Stromal cell of bone marrow (primary cell): ENCODE data around the gene TNKS2.

Experiments used
- DNase-seq: peaks from one replicate; pipeline ENCODE4 v3.0.0-alpha.2; 2012; ENCODE audit warnings: low read depth

TNKS2 gene

DNA sequence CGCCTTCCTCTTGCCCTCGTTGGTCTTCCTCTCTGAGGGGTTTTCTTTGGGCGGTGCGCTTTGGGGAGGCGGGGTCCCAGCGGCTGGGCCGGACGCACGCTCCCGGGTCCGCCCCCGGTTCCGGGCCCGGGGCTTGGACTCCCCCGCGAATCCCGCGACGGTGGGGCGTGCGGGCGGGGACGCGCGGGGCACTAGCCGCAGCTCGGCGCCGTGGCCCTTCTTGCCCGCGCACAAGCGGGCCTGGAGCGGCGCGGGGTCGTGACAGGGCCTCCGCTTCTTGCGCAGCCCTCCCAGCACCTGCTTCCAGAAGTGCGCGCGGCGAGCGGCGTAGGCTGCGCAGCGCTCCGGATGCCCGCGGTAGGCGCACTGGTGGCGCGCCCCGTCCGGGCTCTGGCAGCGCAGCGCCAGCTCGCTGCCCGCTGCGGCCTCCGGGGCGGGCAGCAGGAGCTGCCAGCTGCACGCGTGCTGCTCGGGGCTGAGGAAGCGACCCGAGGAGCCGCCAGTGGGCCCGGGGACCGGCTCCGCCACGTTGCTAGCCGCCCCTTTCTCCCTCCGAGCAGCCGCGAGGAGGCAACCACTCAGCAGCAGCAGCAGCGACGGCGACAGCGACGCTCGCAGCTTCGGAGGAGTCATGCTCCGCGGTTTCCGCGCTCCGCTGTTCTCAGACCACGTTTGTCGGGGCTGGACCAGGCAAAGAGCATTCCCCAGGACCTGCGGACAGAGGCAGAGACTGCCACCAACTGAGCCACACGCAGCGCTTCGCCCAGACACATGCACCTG lies 110.3 kb downstream of the TNKS2 start:
- no peak for DNase-seq

- DNase-seq, result no peak
Measured at GRCh38 chr10:91909117-91909677, 111.0 kb downstream of the TNKS2 start, which contains the start of gene FGFBP3. FGFBP3 (minus strand) TSS chr10:91909486; CDS start chr10:91908969, 517 bp downstream.

DNA sequence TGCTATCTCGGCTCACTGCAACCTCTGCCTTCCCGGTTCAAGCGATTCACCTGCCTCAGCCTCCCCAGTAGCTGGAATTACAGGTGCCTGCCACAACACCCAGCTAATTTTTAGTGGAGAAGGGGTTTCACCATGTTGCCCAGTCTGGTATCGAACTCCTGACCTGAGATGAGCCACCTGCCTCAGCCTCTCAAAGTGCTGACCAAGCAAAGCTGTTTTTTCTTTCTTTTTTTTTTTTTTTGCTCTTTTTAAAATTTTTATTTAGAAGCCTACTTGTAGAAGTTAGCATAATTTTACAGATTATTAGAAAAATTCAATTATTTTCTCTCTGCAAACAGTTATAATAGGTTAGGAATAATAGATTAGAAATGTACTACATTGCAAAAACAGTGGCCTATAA lies 112.2 kb downstream of the TNKS2 start:
- DNase-seq, result no peak
